Measurements from ENCODE around the gene ANKRD7.

Gene ANKRD7, protein sequence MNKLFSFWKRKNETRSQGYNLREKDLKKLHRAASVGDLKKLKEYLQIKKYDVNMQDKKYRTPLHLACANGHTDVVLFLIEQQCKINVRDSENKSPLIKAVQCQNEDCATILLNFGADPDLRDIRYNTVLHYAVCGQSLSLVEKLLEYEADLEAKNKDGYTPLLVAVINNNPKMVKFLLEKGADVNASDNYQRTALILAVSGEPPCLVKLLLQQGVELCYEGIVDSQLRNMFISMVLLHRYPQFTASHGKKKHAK

DNA sequence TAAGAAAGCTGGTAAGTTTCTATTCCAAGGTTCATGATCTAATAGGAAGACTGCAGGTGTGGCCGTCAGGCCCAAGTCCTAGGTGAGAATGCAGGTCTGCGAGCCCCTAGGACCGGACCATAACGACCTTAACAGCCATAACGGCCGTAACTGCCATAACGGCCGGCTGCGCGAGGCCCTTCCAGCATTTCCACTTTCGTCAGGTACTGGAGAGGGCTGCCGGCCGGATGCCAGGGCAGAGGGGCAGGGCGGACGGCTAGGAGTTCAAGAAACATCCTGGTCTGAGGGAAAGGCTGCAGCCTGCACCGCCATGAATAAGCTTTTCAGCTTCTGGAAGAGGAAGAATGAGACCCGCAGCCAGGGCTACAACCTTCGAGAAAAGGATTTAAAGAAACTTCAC lies at the start of gene ANKRD7:
ANKRD7 (plus strand) TSS at position 184 of the 400 bp plus-strand sequence; CDS start at position 311, 127 bp downstream.
- Mint-ChIP-seq H3K4me3 (no peak within 1 kb of the TSS), H3K27me3 (peaks cover 1% of the 10 kb centered on the region), H3K4me1 (ENCODE audit: low read depth) (no peaks in the 10 kb centered on the region), H3K9me3 (no peaks in the 10 kb centered on the region), H3K27ac (no peak within 1 kb of the TSS), H3K36me3 (ENCODE audit: low read depth) (no peaks in the 10 kb centered on the region)
- intact Hi-C loops (cut with micrococcal nuclease): no loop called here

DNA sequence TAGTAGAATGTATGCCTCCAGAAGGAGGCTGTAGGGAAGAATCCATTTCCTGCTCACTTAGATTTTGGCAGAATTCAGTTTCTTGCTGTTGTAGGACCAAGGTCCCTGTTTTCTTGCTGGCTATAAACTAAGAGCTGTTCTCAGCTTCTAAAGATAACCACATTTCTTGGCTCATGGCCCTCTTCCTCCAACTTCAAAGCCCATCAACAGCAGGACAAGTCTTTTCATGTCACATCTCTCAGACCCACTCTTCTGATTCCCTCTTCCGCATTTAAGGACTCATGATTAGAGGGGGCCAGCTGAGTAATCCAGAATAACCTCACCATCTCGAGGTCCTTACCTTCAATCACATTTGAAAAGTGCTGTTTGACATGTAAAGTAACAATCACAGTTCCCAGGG lies 48.8 kb upstream of the ANKRD7 start:
- Mint-ChIP-seq H3K36me3 (ENCODE audit: low read depth) (no peaks in the 10 kb centered on the region), H3K4me1 (ENCODE audit: low read depth) (no peaks in the 10 kb centered on the region), H3K27me3 (peaks cover 22% of the 10 kb centered on the region), H3K9me3 (no peaks in the 10 kb centered on the region), H3K27ac (no peak overlapping the region), H3K4me3 (no peak overlapping the region)
- intact Hi-C loops (cut with micrococcal nuclease): no loop called here

DNA sequence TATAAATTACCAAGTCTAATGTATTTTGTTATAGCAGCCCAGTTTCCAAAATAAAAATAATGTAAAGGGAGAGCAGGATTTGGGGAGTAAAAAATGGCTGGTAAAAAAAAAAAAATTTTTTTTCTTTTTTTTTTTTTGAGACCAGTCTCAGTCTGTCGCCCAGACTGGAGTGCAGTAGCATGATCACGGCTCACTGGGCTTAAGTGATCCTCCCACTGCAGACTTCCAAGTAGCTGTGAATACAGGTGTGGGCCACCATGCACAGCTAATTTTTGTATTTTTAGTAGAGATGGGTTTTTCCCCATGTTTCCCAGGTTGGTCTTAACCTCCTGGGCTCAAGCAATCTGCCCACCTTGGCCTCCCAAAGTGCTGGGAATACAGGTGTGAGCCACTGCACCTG lies 45.3 kb upstream of the ANKRD7 start:
- no peak overlapping the region for H3K27ac Mint-ChIP-seq
- H3K27me3 Mint-ChIP-seq: peaks cover 7% of the 10 kb centered on the region
- no peak overlapping the region for H3K4me3 Mint-ChIP-seq
- intact Hi-C loops (cut with micrococcal nuclease): no loop called here
- H3K9me3 Mint-ChIP-seq: no peaks in the 10 kb centered on the region
- no peaks in the 10 kb centered on the region for H3K4me1 Mint-ChIP-seq (ENCODE audit: low read depth)
- peaks cover 9% of the 10 kb centered on the region for H3K36me3 Mint-ChIP-seq (ENCODE audit: low read depth)

DNA sequence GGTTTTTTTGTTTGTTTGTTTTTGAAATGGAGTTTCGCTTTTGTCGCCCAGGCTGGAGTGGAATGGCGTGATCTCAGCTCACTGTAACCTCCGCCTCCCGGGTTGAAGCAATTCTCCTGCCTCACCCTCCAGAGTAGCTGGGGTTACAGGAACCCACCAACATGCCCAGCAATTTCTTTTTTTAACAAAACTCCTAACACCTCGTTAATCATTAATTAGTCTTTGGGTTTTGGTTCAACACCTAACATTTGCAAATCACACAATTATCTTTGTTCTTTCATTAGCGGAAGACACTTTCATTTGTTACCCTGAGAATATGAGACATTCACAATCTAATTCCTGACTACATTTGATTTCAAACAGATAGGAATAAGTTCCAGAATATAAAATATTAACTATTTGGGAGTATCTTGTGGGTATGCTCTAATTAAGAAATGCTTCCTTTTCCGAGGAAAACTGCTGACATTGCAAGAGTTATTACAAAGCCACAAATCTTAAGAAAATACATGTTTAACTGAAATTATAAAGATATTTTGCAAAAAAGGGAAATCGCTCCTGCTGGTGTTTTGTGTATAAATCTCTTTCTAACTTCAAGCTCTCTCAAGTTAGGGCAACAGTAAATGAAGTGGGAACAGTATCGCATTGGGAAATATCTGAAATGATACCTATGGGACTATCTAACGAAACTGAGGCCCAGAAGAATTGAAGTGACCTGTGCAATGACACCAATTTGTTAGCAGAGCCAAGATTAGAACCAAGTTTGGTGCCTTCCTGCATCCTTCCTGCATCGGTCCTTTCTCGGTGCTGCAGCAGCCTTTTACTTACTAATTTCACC lies 41.7 kb upstream of the ANKRD7 start:
- peaks cover 28% of the 10 kb centered on the region for H3K36me3 Mint-ChIP-seq (ENCODE audit: low read depth)
- peak overlapping the region; percentile 97 for H3K4me3 Mint-ChIP-seq
- no peaks in the 10 kb centered on the region for H3K9me3 Mint-ChIP-seq
- peak overlapping the region; percentile 99 for H3K27ac Mint-ChIP-seq
- intact Hi-C loops (cut with micrococcal nuclease): loop anchor here (5.0 to 10.0 kb wide), 2 partner anchors 311 to 458 kb away; partner anchors contain the start of gene CTTNBP2
- peaks cover 2% of the 10 kb centered on the region for H3K27me3 Mint-ChIP-seq
- H3K4me1 Mint-ChIP-seq (ENCODE audit: low read depth): peaks cover 15% of the 10 kb centered on the region

DNA sequence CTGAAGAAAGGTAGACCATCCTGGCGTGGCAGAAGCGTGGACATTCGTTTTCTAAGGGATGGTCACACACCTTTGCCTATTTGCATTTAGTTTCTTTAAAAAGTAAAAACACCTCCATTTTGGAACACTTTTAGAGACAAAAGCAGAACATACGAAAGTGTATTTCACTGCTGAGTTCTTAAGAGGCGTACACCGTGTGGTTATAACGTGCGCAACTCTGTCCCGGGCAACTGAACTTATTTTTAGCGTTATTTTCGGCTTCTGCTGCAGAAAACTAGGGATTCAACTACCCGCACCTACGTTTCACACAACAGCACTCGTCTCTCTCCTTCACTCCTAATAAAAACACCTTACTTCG lies 41.1 kb upstream of the ANKRD7 start:
- peaks cover 15% of the 10 kb centered on the region for H3K4me1 Mint-ChIP-seq (ENCODE audit: low read depth)
- intact Hi-C loops (cut with micrococcal nuclease): loop anchor here (5.0 to 10.0 kb wide), 2 partner anchors 311 to 459 kb away; partner anchors contain the start of gene CTTNBP2

DNA sequence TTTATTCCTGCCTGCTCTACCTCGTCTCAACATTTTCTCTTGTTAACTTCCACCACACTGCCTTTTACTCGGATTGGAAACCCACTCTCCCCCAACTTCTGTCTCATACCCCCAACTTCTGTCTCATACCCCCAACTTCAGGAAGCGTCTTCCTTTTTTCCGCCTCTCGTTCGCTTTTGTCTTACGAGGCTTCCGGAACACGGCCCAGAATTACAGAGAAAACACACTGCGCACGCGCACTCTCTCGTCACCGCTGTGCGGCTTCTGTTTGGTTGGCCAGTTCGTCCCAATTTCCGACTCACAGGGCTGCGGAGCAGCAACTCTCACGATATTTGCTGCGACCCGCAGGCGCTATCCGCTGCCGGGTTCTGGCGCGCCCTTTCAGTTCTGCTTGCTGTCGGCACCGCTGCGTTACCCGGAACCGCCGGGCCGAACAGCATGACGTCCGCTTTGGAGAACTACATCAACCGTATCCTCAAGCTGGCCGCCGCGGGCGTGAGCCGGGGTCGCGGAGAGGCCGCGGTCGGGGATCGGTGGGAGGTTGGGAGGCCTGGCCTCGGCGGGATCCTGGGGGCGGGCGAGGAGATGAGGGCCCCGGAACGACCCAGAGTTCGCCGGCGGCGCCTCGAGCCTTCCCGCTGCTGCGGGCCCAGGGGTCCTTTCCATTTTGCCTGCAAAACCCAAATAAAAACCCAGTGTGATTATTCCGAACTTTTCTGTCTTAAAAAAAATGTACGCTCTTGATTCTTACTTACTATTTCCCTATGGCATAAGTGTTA lies 40.5 kb upstream of the ANKRD7 start, which contains the start of gene LSM8:
LSM8 (plus strand) TSS at position 379 of the 779 bp plus-strand sequence; CDS start at position 439, 60 bp downstream.
- Mint-ChIP-seq H3K4me3 (peak within 1 kb of the TSS; percentile 97), H3K36me3 (ENCODE audit: low read depth) (peaks cover 40% of the 10 kb centered on the region), H3K9me3 (no peaks in the 10 kb centered on the region), H3K27me3 (no peaks in the 10 kb centered on the region), H3K4me1 (ENCODE audit: low read depth) (peaks cover 15% of the 10 kb centered on the region), H3K27ac (peak within 1 kb of the TSS; percentile 99)
- intact Hi-C loops (cut with micrococcal nuclease): loop anchor here (5.0 to 10.0 kb wide), 2 partner anchors 312 to 459 kb away; partner anchors contain the start of gene CTTNBP2

More for the DNA sequence above, 41.1 kb upstream of the ANKRD7 start:
- H3K36me3 Mint-ChIP-seq (ENCODE audit: low read depth): peaks cover 34% of the 10 kb centered on the region
- H3K27ac Mint-ChIP-seq: peak overlapping the region; percentile 99
- no peaks in the 10 kb centered on the region for H3K9me3 Mint-ChIP-seq
- no peaks in the 10 kb centered on the region for H3K27me3 Mint-ChIP-seq
- peak overlapping the region; percentile 97 for H3K4me3 Mint-ChIP-seq

DNA sequence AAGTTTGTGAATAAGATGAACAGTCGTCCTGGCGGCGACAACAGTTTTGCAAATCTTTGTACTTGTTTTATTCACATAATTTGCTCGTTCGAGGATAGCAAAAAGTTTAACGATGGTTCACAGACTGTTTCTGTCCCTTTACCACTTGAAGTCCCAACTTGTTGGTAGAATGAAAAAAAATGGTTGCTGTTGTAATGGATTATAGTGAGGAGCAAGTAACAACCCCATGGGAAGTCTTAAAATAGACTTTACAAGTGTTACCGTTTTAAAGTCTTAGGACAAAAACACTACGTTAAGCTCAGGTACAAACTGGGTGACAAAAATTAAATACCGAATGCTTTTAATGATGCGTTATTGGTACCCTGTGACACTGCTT lies 40.0 kb upstream of the ANKRD7 start:
- H3K9me3 Mint-ChIP-seq: no peaks in the 10 kb centered on the region
- peak overlapping the region; percentile 97 for H3K4me3 Mint-ChIP-seq
- H3K4me1 Mint-ChIP-seq (ENCODE audit: low read depth): peaks cover 15% of the 10 kb centered on the region
- no peaks in the 10 kb centered on the region for H3K27me3 Mint-ChIP-seq
- intact Hi-C loops (cut with micrococcal nuclease): loop anchor here (5.0 to 10.0 kb wide), 2 partner anchors 312 to 460 kb away; partner anchors contain the start of gene CTTNBP2
- H3K27ac Mint-ChIP-seq: peak overlapping the region; percentile 99
- peaks cover 46% of the 10 kb centered on the region for H3K36me3 Mint-ChIP-seq (ENCODE audit: low read depth)

DNA sequence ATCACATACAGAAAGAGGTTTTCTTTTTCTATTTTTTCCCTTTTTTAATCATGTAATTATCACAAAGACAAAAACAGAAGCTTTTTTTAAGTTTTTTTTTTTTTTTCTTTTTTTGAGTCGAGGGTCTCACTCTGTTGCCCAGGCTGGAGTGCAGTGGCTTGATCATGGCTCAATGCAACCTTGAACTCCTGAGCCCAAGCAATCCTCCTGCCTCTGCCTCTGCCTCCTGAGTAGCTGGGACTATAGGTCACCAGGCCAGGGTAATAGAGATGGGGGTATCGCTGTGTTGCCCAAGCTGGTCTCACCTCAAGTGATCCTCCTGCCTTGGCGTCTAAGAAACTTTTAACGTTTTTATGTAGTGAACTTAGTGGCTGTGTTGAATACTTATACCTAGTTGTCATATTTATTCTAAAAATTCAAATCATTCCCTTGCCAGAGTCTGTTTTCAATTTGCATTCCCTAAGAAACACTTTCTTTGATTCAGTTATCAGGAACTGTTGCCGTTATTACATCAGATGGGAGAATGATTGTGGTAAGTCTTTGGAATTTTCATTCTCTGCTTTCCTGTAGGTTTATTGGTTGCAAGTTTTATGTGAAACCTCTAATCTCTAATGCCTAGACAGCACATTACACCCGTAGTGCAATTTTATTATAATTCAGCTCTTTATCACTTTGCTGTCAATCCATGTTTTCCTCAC lies 39.2 kb upstream of the ANKRD7 start:
- H3K27ac Mint-ChIP-seq: no peak overlapping the region
- intact Hi-C loops (cut with micrococcal nuclease): loop anchor here (10.0 kb wide), 1 partner anchor 461 kb away; no protein-coding TSS in a partner anchor
- peak overlapping the region; percentile 97 for H3K4me3 Mint-ChIP-seq
- no peaks in the 10 kb centered on the region for H3K9me3 Mint-ChIP-seq
- no peaks in the 10 kb centered on the region for H3K27me3 Mint-ChIP-seq
- peaks cover 50% of the 10 kb centered on the region for H3K36me3 Mint-ChIP-seq (ENCODE audit: low read depth)
- peaks cover 15% of the 10 kb centered on the region for H3K4me1 Mint-ChIP-seq (ENCODE audit: low read depth)

DNA sequence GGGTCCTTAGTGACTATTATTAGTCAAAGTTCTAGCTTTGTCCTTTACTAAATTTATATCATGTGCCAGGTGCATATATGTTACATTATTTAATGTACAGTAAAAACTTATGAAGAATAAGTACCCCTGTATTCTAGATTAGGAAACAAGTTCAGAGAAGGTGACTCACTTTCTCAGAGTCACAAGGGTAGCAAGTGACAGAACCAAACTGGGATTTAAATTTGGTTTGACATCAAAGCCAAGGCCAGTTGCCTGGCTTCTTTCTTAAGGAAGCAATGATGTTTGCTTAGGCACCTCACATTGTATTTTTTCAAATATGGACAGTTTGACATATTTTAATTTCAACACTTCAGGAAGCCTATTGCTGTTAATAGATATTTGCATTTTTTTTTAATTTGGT lies 38.0 kb upstream of the ANKRD7 start:
- Mint-ChIP-seq H3K9me3 (no peaks in the 10 kb centered on the region), H3K4me1 (ENCODE audit: low read depth) (peaks cover 15% of the 10 kb centered on the region), H3K27ac (no peak overlapping the region), H3K36me3 (ENCODE audit: low read depth) (peaks cover 52% of the 10 kb centered on the region), H3K27me3 (no peaks in the 10 kb centered on the region), H3K4me3 (peak overlapping the region; percentile 17)
- intact Hi-C loops (cut with micrococcal nuclease): loop anchor here (10.0 kb wide), 1 partner anchor 462 kb away; no protein-coding TSS in a partner anchor

DNA sequence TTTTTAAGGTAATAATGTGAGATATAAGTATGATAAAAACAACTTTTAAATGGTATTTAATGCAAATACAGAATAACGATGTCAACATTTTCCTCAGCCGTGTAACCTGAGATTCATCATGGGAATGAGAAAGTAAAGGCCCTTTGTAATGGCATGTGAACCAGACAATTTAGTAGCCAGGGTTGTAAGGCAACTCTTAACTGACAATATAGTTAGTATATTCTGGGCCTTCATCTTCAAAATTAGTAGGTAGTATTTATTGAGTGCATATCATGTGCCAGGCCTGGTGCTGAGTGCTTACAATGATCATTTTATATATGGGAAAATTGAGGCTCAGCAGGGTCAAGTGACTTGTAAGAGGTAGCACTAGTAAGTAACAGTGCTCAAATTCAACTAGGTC lies 29.9 kb upstream of the ANKRD7 start:
- Mint-ChIP-seq H3K4me1 (ENCODE audit: low read depth) (no peaks in the 10 kb centered on the region), H3K27ac (no peak overlapping the region), H3K4me3 (no peak overlapping the region), H3K27me3 (no peaks in the 10 kb centered on the region), H3K9me3 (no peaks in the 10 kb centered on the region), H3K36me3 (ENCODE audit: low read depth) (peaks cover 16% of the 10 kb centered on the region)
- intact Hi-C loops (cut with micrococcal nuclease): no loop called here

DNA sequence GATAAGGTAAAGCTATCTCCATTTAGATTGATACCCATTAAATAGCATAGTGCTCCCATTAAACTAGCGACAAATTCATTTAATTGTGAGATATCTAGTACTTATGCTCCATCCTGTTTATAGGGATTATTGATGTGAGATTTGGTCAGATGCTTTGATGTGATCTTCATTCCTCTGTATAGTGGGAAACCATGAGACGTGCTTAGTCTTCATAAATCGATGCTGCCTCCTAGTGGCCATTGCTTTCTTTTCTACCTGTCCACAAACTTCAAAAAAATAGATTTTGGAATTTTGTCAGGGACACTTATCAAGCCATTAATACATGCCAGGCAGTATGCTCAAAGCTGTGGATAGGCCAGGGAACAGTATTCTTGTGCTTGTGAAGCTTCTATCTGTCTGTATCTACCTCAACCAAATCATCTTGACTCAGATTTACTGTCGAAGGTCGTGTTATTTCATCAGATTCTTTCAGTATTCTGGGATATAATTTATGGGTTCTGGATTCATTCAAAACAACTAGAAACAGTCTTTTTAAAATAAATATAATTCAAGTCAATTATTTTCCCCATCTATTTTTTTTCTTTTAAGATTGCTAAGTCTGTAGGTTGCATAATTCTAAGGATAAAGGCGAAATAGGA lies 28.5 kb upstream of the ANKRD7 start:
- peaks cover 13% of the 10 kb centered on the region for H3K36me3 Mint-ChIP-seq (ENCODE audit: low read depth)
- H3K4me3 Mint-ChIP-seq: no peak overlapping the region
- intact Hi-C loops (cut with micrococcal nuclease): no loop called here
- no peaks in the 10 kb centered on the region for H3K9me3 Mint-ChIP-seq
- H3K4me1 Mint-ChIP-seq (ENCODE audit: low read depth): no peaks in the 10 kb centered on the region
- H3K27ac Mint-ChIP-seq: no peak overlapping the region
- H3K27me3 Mint-ChIP-seq: no peaks in the 10 kb centered on the region

DNA sequence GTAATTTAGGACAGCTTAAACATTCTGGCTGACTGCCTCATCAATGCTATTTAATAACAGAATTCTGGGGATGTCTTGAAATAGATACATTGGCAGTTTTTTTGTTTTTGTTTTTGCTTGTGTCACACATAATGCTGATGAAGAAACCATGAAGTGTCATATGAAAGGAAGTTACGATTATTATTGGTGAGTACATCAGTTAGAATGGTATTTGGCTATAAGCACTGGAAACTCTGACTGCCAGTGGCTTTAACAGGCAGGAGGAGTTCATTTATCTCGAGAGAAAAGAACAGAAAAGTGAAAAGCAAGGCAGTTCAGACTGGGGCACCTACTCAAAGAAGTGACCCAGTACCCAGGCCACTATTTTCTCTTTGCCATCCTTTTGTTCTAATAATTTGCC lies 22.4 kb upstream of the ANKRD7 start:
- intact Hi-C loops (cut with micrococcal nuclease): no loop called here
- Mint-ChIP-seq H3K9me3 (no peaks in the 10 kb centered on the region), H3K4me1 (ENCODE audit: low read depth) (no peaks in the 10 kb centered on the region), H3K27ac (no peak overlapping the region), H3K4me3 (no peak overlapping the region), H3K36me3 (ENCODE audit: low read depth) (no peaks in the 10 kb centered on the region), H3K27me3 (peaks cover 2% of the 10 kb centered on the region)

Data from dendritic cell treated with granulocyte-macrophage colony-stimulating factor and Interleukin-4, amounts not matched to agents 40 ng/mL and 50 ng/mL, for 4 days (primary cell).